Measurements from ENCODE around the gene NDUFA9. TPM values are rescaled to one million over a fixed set of nuclear protein-coding genes. Genes with fewer than 3 reads are reported as not detected.

Gene NDUFA9
- total RNA-seq, 6 experiments from 2014 or later, result 30.6 to 75.2 (median 57.8) TPM

DNA sequence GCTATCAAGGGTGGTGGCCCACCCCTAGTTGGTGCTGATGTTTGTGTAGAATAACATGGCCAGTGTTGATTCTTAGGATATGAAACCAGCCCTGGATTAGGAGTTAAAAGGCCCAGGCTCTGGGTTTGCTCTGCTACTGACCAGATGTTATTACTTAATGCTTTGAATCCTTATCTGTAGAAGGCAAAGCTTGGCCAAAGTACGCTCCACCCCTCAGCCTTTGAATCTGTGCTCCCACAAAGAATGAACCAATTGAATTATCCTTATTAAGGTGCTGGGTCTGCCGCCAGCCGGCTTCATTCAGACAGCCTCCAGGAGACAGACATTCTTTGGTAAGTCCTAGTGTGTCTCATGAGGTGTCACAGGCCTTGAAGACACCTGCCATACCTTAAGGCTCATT lies 41.9 kb upstream of the NDUFA9 start:
- Histone ChIP-seq H3K27ac (no peak overlapping the region), H3K4me1 (peaks cover 0 to 9% (median 2%) of the 10 kb centered on the region in 4 donors), H3K27me3 (no peaks in the 10 kb centered on the region), H3K9me3 (no peaks in the 10 kb centered on the region), H3K36me3 (peaks cover 0 to 14% (median 6%) of the 10 kb centered on the region in 4 donors), H3K4me3 (no peak overlapping the region)
- TF ChIP-seq, protein P1, sequence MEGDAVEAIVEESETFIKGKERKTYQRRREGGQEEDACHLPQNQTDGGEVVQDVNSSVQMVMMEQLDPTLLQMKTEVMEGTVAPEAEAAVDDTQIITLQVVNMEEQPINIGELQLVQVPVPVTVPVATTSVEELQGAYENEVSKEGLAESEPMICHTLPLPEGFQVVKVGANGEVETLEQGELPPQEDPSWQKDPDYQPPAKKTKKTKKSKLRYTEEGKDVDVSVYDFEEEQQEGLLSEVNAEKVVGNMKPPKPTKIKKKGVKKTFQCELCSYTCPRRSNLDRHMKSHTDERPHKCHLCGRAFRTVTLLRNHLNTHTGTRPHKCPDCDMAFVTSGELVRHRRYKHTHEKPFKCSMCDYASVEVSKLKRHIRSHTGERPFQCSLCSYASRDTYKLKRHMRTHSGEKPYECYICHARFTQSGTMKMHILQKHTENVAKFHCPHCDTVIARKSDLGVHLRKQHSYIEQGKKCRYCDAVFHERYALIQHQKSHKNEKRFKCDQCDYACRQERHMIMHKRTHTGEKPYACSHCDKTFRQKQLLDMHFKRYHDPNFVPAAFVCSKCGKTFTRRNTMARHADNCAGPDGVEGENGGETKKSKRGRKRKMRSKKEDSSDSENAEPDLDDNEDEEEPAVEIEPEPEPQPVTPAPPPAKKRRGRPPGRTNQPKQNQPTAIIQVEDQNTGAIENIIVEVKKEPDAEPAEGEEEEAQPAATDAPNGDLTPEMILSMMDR (IDR thresholded peaks at IDR 0.05), result no peak
- TF ChIP-seq POLR2A (IDR thresholded peaks at IDR 0.05), result no peak
- 75% methylated on average over 3 of the region's 3 CpGs for WGBS (ENCODE audit: insufficient coverage, low coverage, low lambda C conversion rate, missing lambda C conversion rate)
- intact Hi-C loops (cut with DNase I), result no loop called here
- ATAC-seq (no peak), DNase-seq (no peak)

DNA sequence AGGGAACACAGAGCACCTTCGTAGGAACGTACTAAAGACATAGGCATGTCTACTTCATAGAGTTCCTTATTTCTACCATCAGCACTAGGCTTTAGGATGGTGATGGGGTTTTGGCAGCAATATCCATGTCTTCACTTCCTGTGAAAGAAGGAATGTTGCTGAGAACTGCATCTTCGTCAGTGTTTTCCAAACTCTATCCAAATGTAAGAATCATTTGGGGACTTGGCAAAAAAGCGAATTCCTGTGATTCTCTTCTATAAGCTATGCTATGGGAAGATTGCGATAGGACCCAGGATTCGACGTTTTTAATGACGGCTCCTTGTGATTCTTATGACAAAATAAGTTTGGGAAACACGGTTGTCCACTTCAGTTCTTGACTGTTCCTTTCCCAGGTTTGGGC lies 39.8 kb upstream of the NDUFA9 start:
- intact Hi-C loops (cut with DNase I), result no loop called here
- TF ChIP-seq, protein P1 (IDR thresholded peaks at IDR 0.05), result no peak
- TF ChIP-seq POLR2A (IDR thresholded peaks at IDR 0.05), result no peak
- H3K36me3 ChIP-seq, result peaks cover 0 to 33% (median 16%) of the 10 kb centered on the region in 4 donors
- no peaks in the 10 kb centered on the region for H3K27me3 ChIP-seq
- no peak overlapping the region for H3K27ac ChIP-seq
- H3K9me3 ChIP-seq, result no peaks in the 10 kb centered on the region
- WGBS (ENCODE audit: insufficient coverage, low coverage, low lambda C conversion rate, missing lambda C conversion rate), result 95% methylated on average over 9 of the region's 9 CpGs
- peaks cover 0 to 9% (median 2%) of the 10 kb centered on the region in 4 donors for H3K4me1 ChIP-seq
- DNase-seq, result no peak
- H3K4me3 ChIP-seq, result no peak overlapping the region
- ATAC-seq, result no peak

DNA sequence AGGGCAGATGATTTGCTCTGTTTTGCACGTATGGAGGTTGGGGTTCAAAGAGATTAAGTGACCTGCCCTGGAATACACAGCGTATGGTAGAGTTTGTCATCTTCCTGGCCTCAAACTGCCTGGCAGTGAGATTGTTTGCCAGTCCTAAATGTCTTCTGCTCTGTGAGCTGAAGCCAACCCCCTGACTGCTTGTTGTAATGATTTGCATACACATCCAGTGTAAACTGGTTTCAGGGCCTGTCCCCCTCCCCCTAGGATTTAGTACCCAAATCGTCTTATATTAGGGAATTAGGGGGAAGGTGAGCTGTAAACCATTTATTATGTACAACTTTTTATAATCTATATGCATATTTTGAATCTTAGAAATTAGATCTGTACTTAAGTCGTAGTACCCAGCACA lies 38.4 kb upstream of the NDUFA9 start:
- peaks cover 0 to 6% (median 2%) of the 10 kb centered on the region in 4 donors for H3K4me1 ChIP-seq
- no peaks in the 10 kb centered on the region for H3K27me3 ChIP-seq
- H3K27ac ChIP-seq, result no peak overlapping the region
- ATAC-seq (no peak), DNase-seq (no peak)
- peaks cover 0 to 38% (median 16%) of the 10 kb centered on the region in 4 donors for H3K36me3 ChIP-seq
- no peaks in the 10 kb centered on the region for H3K9me3 ChIP-seq
- 82% methylated on average over 4 of the region's 4 CpGs for WGBS (ENCODE audit: insufficient coverage, low coverage, low lambda C conversion rate, missing lambda C conversion rate)
- H3K4me3 ChIP-seq, result no peak overlapping the region
- intact Hi-C loops (cut with DNase I), result no loop called here
- no peak for TF ChIP-seq POLR2A (IDR thresholded peaks at IDR 0.05)
- TF ChIP-seq, protein P1 (IDR thresholded peaks at IDR 0.05), result no peak

GRCh38 chr12:4615667-4616066 lies 33.2 kb upstream of the NDUFA9 start:
- DNase-seq (no peak), ATAC-seq (no peak)
- H3K4me3 ChIP-seq, result no peak overlapping the region
- TF ChIP-seq, protein P1 (IDR thresholded peaks at IDR 0.05), result no peak
- TF ChIP-seq POLR2A (IDR thresholded peaks at IDR 0.05), result no peak
- no peaks in the 10 kb centered on the region for H3K27me3 ChIP-seq
- 94% methylated on average over 2 of the region's 9 CpGs for WGBS (ENCODE audit: insufficient coverage, low coverage, low lambda C conversion rate, missing lambda C conversion rate)
- H3K27ac ChIP-seq, result no peak overlapping the region
- no peaks in the 10 kb centered on the region for H3K9me3 ChIP-seq
- intact Hi-C loops (cut with DNase I), result no loop called here
- no peaks in the 10 kb centered on the region for H3K4me1 ChIP-seq
- H3K36me3 ChIP-seq, result peaks cover 0 to 38% (median 16%) of the 10 kb centered on the region in 4 donors

DNA sequence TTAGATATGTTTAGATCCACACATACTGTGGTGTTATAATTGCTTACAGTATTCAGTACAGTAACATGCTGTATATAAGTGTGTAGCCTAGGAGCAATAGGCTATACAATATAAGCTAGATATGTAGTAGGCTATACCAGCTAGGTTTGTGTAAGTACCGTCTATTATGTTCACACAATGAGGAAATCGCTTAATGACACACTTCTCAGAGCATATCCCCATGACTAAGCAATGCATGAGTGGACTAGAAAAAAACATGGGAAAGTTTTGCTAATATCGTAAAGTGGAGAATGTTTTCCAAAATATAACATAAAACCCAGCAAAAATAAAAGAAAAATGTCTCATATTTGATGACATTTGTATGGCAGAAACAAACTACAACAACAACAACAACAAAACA lies 27.4 kb upstream of the NDUFA9 start:
- Histone ChIP-seq H3K36me3 (no peaks in the 10 kb centered on the region), H3K27me3 (no peaks in the 10 kb centered on the region), H3K4me3 (no peak overlapping the region), H3K9me3 (no peaks in the 10 kb centered on the region), H3K4me1 (no peaks in the 10 kb centered on the region), H3K27ac (no peak overlapping the region)
- intact Hi-C loops (cut with DNase I), result no loop called here
- 89% methylated on average over 3 of the region's 3 CpGs for WGBS (ENCODE audit: insufficient coverage, low coverage, low lambda C conversion rate, missing lambda C conversion rate)
- ATAC-seq (no peak), DNase-seq (no peak)
- TF ChIP-seq, protein P1 (IDR thresholded peaks at IDR 0.05), result no peak
- no peak for TF ChIP-seq POLR2A (IDR thresholded peaks at IDR 0.05)
